HS-27A (cell line): ENCODE measurements around the gene USH2A.
A peak's percentile ranks its signal among the peaks of the same experiment; 100 is the strongest.

Experiments
- DNase-seq: peaks from one replicate; pipeline ENCODE4 v3.0.0-alpha.2; 2012; ENCODE audit warnings: low read depth, missing footprints

The USH2A gene

GRCh38 chr1:215786997-215787396 lies 636.3 kb downstream of the USH2A start:
- no peak for DNase-seq

- DNase-seq: no peak
Measured at GRCh38 chr1:215780641-215781040, 642.6 kb downstream of the USH2A start.

- no peak for DNase-seq
Measured at GRCh38 chr1:215780139-215780538, 643.1 kb downstream of the USH2A start.

- no peak for DNase-seq
Measured at GRCh38 chr1:215779729-215780128, 643.5 kb downstream of the USH2A start.

- no peak for DNase-seq
Measured at GRCh38 chr1:215777370-215777925, 645.8 kb downstream of the USH2A start.

- no peak for DNase-seq
Measured at GRCh38 chr1:215776336-215776735, 646.9 kb downstream of the USH2A start.

- DNase-seq: no peak
Measured at GRCh38 chr1:215772151-215772550, 651.1 kb downstream of the USH2A start.

GRCh38 chr1:215768303-215768702 lies 654.9 kb downstream of the USH2A start:
- no peak for DNase-seq

- DNase-seq: no peak
Measured at GRCh38 chr1:215767761-215768160, 655.5 kb downstream of the USH2A start.

- DNase-seq: no peak
Measured at GRCh38 chr1:215766521-215766920, 656.7 kb downstream of the USH2A start.

- DNase-seq: no peak
Measured at GRCh38 chr1:215765833-215766232, 657.4 kb downstream of the USH2A start.

- no peak for DNase-seq
Measured at GRCh38 chr1:215761446-215761845, 661.8 kb downstream of the USH2A start.

GRCh38 chr1:215754112-215754511 lies 669.1 kb downstream of the USH2A start:
- no peak for DNase-seq

- peak; percentile 82 for DNase-seq
Measured at GRCh38 chr1:215749414-215749813, 673.8 kb downstream of the USH2A start.

GRCh38 chr1:215748431-215748830 lies 674.8 kb downstream of the USH2A start:
- no peak for DNase-seq

GRCh38 chr1:215744419-215744818 lies 678.8 kb downstream of the USH2A start:
- DNase-seq: peak; percentile 8

- DNase-seq: no peak
Measured at GRCh38 chr1:215739025-215739424, 684.2 kb downstream of the USH2A start.

- DNase-seq: no peak
Measured at GRCh38 chr1:215731699-215732098, 691.5 kb downstream of the USH2A start.

GRCh38 chr1:215730600-215730999 lies 692.6 kb downstream of the USH2A start:
- DNase-seq: no peak

GRCh38 chr1:215728169-215728568 lies 695.1 kb downstream of the USH2A start:
- DNase-seq: no peak

- no peak for DNase-seq
Measured at GRCh38 chr1:215720126-215720525, 703.1 kb downstream of the USH2A start.

- DNase-seq: no peak
Measured at GRCh38 chr1:215719552-215719951, 703.7 kb downstream of the USH2A start.

- no peak for DNase-seq
Measured at GRCh38 chr1:215718575-215719287, 704.5 kb downstream of the USH2A start.
